ENCODE results near the gene CLSTN3.
"Not testable (repeated sequence)": the region's sequence is repeated elsewhere in the genome, so short reads cannot be mapped to it uniquely, and the experiment has no call there.

CLSTN3 gene

DNA sequence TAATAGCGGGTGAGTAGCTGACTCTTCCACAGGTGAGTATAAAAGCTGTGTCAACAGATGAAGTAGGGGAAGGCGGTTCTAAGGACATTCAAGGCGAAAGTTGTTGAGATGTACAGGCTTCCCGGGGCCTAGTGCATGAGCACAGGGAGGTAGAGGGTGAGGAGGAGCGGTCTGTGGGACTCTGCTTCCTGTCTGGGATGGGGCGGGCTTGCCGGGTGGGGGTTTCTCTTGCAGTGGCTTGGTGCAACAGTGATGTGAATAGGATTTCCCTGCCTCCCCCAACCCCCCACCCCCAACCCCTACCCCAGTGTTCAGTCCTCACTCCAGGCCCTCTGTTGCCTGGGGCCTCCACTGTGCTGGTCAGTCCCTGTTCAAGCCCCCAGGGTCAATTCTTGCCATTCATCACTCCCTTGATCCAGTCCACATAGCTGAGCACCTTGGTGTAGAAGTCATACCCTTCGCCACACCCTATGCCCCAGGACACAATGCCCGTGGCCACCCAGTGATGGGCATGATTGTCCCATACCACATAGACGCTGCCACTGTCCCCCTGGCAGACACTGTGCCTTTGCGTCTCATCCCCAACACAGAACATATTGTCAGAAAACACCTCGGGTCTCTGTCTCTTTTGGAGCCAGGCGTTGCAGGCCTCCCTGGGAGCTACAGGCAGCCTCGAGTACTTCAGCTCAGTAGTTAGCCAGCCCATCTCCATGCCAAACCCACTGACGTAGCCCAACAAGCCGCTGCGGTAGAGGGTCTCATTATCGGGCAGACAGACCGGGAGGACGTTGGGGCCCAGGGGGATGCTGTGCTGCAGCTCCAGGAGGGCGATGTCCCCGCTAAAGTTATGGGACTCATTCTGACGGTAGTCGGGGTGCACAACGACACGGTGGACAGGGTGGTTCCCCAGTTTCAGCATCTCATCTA lies 33.9 kb upstream of the CLSTN3 start:
- in situ Hi-C loops (cut with HindIII; ENCODE audit: low pct_unique_long_range_greater_than_20kb, low sequenced_read_pairs) = no loop called here
- DNase-seq (ENCODE audit: low read depth in 1 of 2, low spot score in 1 of 2) = no peak
- no peak for TF ChIP-seq JUND (IDR thresholded peaks at IDR 0.05; ENCODE audit: low read depth)

DNA sequence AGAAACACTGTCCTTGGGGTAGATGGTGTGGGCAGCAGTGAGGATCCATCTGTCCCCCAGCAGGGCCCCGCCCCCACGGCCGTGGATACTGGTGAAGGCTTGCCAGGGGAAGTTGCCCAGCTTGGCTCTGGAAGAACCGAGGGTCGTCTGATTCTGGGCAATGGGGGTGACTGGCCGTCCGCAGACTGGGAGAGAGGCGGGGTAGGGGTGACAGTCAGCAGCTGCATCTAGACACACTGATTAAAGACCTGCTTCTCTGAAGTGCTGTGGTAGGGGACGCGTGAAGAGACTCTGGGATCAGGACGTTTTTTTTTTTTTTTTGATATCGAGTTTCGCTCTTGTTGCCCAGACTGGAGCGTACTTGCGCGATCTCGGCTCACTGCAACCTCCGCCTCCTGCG lies 33.2 kb upstream of the CLSTN3 start:
- no peak for TF ChIP-seq JUND (IDR thresholded peaks at IDR 0.05; ENCODE audit: low read depth)
- in situ Hi-C loops (cut with HindIII; ENCODE audit: low pct_unique_long_range_greater_than_20kb, low sequenced_read_pairs) = no loop called here
- no peak for DNase-seq (ENCODE audit: low read depth in 1 of 2, low spot score in 1 of 2)

DNA sequence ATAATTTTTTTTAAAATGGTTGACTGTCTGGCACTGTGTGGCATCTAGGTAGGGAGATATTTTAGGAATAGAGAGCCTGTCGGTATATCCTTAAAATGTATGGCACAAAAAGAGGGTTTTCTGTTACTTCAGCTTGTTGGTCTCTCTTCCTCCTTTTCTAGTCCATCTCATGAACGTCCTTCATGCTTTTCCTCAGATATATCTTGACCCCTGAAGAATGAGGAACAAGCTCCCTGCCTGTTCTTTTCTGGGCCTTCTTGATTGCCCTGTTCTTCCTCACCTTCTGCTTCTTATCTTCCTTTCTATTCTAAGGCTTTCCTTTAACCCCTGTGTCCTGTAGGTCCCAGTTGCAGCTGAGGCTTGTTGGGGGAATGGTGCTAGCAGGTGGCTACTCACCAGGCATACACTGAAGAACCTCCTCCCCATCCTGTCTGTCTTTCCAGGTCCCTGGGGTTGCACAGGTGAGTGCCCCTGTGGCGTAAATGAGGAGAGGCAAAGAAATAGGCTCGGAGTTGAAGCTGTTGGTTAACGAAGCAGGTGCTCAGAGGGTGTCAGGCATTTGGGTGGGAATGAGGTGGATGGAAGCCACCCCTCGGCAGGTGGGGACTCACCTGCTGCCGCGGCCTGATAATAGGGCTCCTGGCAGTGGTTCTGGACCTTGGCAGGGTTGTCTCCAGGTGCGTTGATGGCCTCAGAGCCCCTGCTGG lies 30.7 kb upstream of the CLSTN3 start:
- DNase-seq (ENCODE audit: low read depth in 1 of 2, low spot score in 1 of 2) = no peak
- in situ Hi-C loops (cut with HindIII; ENCODE audit: low pct_unique_long_range_greater_than_20kb, low sequenced_read_pairs) = no loop called here
- TF ChIP-seq JUND (IDR thresholded peaks at IDR 0.05; ENCODE audit: low read depth) = no peak

DNA sequence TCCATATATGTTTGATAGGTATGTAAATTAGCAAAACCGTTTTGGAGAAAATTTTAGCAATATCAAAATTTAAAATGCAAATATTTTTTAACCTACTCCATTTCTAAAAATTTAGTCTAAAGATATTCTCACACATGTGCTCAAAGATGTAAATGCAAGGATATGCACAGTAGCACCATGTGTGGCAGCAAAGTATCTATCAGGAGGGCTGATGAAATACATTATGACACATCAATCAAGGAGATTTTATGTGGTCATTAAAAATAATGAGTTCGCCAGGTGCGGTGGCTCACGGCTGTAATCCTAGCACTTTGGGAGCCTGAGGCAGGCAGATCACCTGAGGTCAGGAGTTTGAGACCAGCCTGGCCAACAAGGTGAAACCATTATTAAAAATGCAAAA lies 29.9 kb upstream of the CLSTN3 start:
- in situ Hi-C loops (cut with HindIII; ENCODE audit: low pct_unique_long_range_greater_than_20kb, low sequenced_read_pairs) = no loop called here
- DNase-seq (ENCODE audit: low read depth in 1 of 2, low spot score in 1 of 2) = no peak
- no peak for TF ChIP-seq JUND (IDR thresholded peaks at IDR 0.05; ENCODE audit: low read depth)

DNA sequence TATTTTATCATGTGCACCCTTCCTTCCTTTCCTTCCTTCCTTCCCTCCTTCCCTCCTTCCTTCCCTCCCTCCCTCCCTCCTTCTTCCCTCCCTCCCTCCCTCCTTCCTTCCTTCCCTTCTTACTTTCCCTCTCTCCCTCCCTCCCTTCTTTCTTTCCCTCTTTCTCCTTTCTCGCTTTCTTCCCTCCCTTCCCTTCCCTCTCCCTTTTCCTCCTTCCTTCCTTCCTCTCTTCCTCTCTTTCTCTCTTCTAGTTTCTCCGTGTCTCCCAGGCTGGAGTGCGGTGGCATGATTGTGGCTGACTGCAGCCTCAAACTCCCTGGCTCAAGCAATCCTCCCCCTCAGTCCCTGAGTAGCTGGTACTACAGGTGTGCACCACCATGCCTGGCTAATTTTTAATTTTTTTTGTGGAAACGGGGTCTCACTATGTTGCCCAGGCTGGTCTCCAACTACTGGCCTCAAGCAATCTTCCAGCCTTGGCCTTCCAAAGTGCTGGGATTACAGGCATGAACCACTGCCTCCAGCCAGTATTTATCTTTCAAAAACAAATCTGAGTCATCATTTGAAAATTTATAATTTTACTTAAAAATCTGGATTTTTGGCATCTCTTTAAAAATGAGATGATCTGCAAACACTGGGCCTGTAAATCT lies 29.0 kb upstream of the CLSTN3 start:
- no peak for DNase-seq (ENCODE audit: low read depth in 1 of 2, low spot score in 1 of 2)
- in situ Hi-C loops (cut with HindIII; ENCODE audit: low pct_unique_long_range_greater_than_20kb, low sequenced_read_pairs) = no loop called here
- TF ChIP-seq JUND (IDR thresholded peaks at IDR 0.05; ENCODE audit: low read depth) = no peak

DNA sequence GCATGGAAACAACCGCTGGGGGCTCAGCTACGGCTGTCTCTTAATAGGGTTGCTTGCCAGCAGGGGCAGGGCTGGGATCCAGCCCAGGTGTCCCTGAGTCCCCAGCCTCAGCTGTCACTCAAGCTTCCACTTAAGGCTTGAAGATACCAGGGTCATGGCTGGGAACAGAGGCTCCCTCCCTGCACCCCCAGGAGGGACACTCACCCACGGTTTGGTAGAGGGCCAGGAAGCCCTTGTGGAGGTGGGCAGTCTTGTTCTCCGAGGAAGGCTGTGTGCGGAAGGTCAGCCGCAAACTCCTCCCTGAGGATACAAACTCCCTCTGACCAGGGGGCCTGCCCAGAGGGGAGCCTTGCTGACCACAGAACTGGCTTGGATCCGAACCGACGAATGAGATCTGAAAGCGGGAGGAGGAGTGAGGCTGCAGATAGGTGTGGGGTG lies 28.5 kb upstream of the CLSTN3 start:
- in situ Hi-C loops (cut with HindIII; ENCODE audit: low pct_unique_long_range_greater_than_20kb, low sequenced_read_pairs) = no loop called here

DNA sequence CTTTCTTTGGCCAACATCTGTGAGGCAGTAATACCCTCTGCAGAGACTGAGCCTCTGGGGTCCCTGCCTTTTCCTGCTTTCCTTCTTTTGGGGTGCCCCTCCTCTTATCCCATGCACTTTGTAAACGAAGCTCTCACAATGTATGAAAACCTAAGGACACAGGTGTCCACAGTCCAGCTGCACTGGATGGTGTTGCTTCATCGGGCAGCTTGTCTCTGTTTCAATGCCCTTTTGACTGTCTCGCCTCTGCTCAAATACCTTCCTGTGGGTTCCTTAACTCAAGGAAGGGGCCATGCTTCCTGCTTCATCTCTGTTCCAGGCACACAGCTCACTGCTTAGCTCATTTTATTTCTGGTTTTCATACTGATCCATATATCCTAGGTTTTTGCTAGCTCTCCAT lies 27.6 kb upstream of the CLSTN3 start:
- in situ Hi-C loops (cut with HindIII; ENCODE audit: low pct_unique_long_range_greater_than_20kb, low sequenced_read_pairs) = no loop called here
- TF ChIP-seq JUND (IDR thresholded peaks at IDR 0.05; ENCODE audit: low read depth) = no peak
- DNase-seq (ENCODE audit: low read depth in 1 of 2, low spot score in 1 of 2) = no peak

More for the DNA sequence above, 28.5 kb upstream of the CLSTN3 start:
- TF ChIP-seq JUND (IDR thresholded peaks at IDR 0.05; ENCODE audit: low read depth) = no peak
- DNase-seq (ENCODE audit: low read depth in 1 of 2, low spot score in 1 of 2) = no peak

DNA sequence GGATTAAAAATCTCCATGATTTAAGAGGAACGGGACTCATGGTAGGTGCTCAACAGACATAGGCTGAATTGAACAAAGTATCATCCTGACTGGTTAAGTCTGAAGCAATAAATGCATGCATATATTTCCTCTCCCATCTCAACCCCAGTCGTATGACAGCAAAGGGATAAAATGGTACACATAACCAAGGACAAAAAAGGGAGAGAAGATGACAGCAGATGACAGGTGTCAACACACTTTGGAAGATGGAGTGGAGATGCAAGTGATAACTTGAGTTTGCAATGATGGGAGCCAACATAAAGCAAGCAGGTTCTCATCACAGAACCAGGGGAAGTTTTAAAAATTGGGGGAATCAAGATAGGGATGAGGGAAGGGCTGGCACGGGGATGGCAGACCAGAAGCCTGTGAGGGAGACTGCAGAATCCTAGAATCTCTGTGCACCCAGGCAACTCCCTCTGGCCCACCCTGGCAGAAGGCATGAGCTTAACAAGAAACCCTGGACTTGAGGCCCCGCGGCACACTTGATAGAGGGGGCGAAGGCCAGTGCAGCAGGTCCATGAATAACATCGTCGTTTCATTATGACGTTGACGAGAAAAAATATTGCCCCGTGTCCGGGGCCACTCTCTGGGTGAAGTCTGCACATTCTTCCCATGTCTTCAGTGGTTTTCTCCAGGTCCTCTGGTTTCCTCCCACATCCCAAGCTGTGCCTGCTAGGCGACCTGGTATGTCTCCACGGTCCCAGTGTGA lies 26.2 kb upstream of the CLSTN3 start:
- in situ Hi-C loops (cut with HindIII; ENCODE audit: low pct_unique_long_range_greater_than_20kb, low sequenced_read_pairs) = no loop called here

DNA sequence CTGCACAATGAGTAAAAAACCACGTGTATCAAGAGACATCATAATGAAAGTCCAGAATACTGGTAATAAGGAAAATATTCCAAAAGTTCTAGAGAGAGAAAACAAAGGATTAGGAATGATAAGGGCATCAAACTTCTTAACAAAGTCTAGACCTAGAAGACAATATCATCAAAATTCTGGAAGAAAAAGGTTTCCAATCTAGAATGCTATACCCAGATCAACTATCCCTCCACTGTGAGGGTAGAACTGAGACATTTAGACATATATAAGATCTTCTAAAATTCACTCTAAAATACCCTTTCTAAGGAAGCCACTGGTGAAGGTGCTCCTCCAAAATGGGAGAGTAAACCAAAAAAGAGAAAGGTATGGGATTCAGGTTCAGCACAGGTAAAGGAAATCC lies 24.1 kb upstream of the CLSTN3 start:
- in situ Hi-C loops (cut with HindIII; ENCODE audit: low pct_unique_long_range_greater_than_20kb, low sequenced_read_pairs) = no loop called here
- no peak for DNase-seq (ENCODE audit: low read depth in 1 of 2, low spot score in 1 of 2)
- no peak for TF ChIP-seq JUND (IDR thresholded peaks at IDR 0.05; ENCODE audit: low read depth)

More for the DNA sequence above, 26.2 kb upstream of the CLSTN3 start:
- no peak for TF ChIP-seq JUND (IDR thresholded peaks at IDR 0.05; ENCODE audit: low read depth)
- no peak for DNase-seq (ENCODE audit: low read depth in 1 of 2, low spot score in 1 of 2)

DNA sequence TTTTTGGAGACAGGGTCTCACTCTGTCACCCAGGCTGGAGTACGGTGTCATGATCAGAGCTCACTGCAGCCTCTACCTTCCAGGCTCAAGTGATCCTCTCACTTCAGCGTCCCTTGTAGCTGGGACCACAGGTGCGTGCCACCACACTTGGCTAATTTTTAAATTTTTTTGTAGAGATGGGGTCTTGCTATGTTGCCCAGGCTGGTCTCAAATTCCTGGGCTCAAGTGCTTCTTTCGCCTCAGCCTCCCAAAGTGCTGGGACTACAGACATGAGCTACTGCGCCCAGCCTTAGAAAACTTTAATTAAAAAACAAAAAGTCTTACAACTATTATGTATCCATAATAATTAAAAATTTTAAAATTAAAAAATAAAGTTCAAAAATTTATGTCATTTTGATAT lies 23.0 kb upstream of the CLSTN3 start:
- in situ Hi-C loops (cut with HindIII; ENCODE audit: low pct_unique_long_range_greater_than_20kb, low sequenced_read_pairs); DNase-seq (ENCODE audit: low read depth in 1 of 2, low spot score in 1 of 2): not testable (repeated sequence)

DNA sequence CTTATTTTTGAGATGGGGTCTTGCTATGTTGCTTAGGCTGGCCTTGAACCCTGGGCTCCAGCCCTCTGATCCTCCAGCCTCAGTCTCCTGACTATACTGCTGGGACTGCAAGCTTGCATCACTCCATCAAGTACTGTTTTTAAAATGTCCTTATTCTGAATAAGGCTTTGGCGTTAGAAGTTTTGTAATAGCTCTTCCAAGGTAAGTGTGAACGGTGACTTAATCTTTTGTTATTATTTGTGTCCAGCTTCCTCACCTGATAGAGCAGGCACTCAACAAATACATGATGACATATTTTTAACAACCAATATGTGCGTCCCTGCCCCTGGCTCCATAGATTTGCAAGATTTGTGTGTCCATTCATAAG lies 22.6 kb upstream of the CLSTN3 start:
- TF ChIP-seq JUND (IDR thresholded peaks at IDR 0.05; ENCODE audit: low read depth) = no peak
- in situ Hi-C loops (cut with HindIII; ENCODE audit: low pct_unique_long_range_greater_than_20kb, low sequenced_read_pairs) = no loop called here
- no peak for DNase-seq (ENCODE audit: low read depth in 1 of 2, low spot score in 1 of 2)
